Heart right ventricle (tissue), 16 donors: ENCODE results near the gene FBXO38. TPM values are rescaled to one million over a fixed set of nuclear protein-coding genes. Genes with fewer than 3 reads are reported as not detected.

Experiments used
- ATAC-seq, 8 donors: fragments of 200-7000 bp; cut with Tn5 transposase; one replicate each; pipeline ENCODE4 v1.9.1; 2020; ENCODE audit warnings: mild to moderate bottlenecking in 8 of 8, moderate library complexity in 8 of 8, moderate number of reproducible peaks in 1 of 8
- DNase-seq, 2 donors: peaks; one replicate each; pipeline ENCODE4 v3.0.0-alpha.2; 2020
- H3K27ac ChIP-seq, 10 donors: fragments of 200-600 bp; sonication (generic) in 2 of 10; one replicate each; pipeline versions ENCODE4 v1.5.0 to v1.8.0; 2020 to 2022; ENCODE audit warnings: mild to moderate bottlenecking in 3 of 10
- H3K27me3 ChIP-seq, 7 donors: fragments of 200-600 bp; one replicate each; pipeline ENCODE4 v1.8.0; 2021 to 2022; ENCODE audit warnings: mild to moderate bottlenecking in 2 of 7
- H3K36me3 ChIP-seq, 9 donors: fragments of 200-600 bp; sonication (generic) in 1 of 9; one replicate each; pipeline versions ENCODE4 v1.5.0 to v1.8.0; 2020 to 2022; ENCODE audit warnings: mild to moderate bottlenecking in 2 of 9
- H3K4me1 ChIP-seq, 9 donors: fragments of 200-600 bp; sonication (generic) in 1 of 9; one replicate each; pipeline versions ENCODE4 v1.5.0 to v1.8.0; 2020 to 2022; ENCODE audit warnings: mild to moderate bottlenecking in 4 of 9
- H3K4me3 ChIP-seq, 10 donors: fragments of 200-600 bp; sonication (generic) in 2 of 10; one replicate each; pipeline versions ENCODE4 v1.5.0 to v1.8.0; 2020 to 2022; ENCODE audit warnings: mild to moderate bottlenecking in 7 of 10, moderate library complexity in 2 of 10
- H3K9me3 ChIP-seq, 11 donors: fragments of 200-600 bp in 10 of 11; sonication (generic) in 2 of 11; one replicate each; pipeline versions ENCODE4 v1.5.0 to v1.8.0; 2013 to 2022; ENCODE audit warnings: mild to moderate bottlenecking in 2 of 11, control low read depth in 1 of 11, moderate library complexity in 1 of 11
- WGBS, 2 donors: extraction: QIAGEN DNeasy Blood & Tissue Kit; methylation state at CpG; one replicate each; pipeline ENCODE4 v1.1.7; 2013; ENCODE audit warnings: inconsistent platforms in 1 of 2; 5-methylcytosine and 5-hydroxymethylcytosine counted together
- intact Hi-C, 10 donors: fragments of 100-400 bp; cut with DNase I; formaldehyde crosslinking; loops; one replicate each; pipeline versions ENCODE4 v1.11.1 to v1.14.2; 2022
- polyA plus RNA-seq, 2 donors: library from polyadenylated mRNA; stranded (reverse); fragments of 200-250 nt; gene quantifications; one replicate each; pipeline ENCODE4 v1.2.3, GENCODE V29; 2013
- total RNA-seq, 10 donors: library from RNA; stranded (reverse); fragmentation: NEBNext Ultra II Directional in 3 of 10; extraction: Animal tissue kit (Norgen Biotek cat#: 25700) in 3 of 10; gene quantifications; one replicate each; pipeline versions ENCODE4 v1.2.1 to v1.2.4, GENCODE V29; 2021 to 2023
- TF ChIP-seq, protein P1 (sequence below), 9 donors: fragments of 200-600 bp; sonication (generic) in 2 of 9; IDR thresholded peaks; one replicate each; pipeline versions ENCODE4 v1.5.0 to v1.8.0; 2021 to 2022; ENCODE audit warnings: antibody characterized with exemption in 9 of 9, mild to moderate bottlenecking in 5 of 9, moderate library complexity in 1 of 9
- donor health status: Arrhythmogenic right ventricular cardiomyopathy.
- donor health status: ischemic (EF 13 %, LVEDD 7.1; RV severe dilation, severe dysfunction).
- donor health status: healthy with polysubstance abuse.
- donor health status: DM: no; HTN: yes; CAD: no.
- donor health status: DM: no; HTN: no; CAD: no.
- donor health status: ischemic (EF 25% LVEDD 6.9; RV normal size, moderate dysfunction).
- donor health status: ischemic (EF 25% LVEDD 5.7; RV mildly dilated, moderate dysfunction).
- donor health status: healthy.
- donor health status: DM: yes; HTN: yes; CAD: no.
- donor health status: Ischemic cardiomyopathy.
- donor health status: ischemic (EF 35%, LVEDD 5.7; RV mildly dilated, moderate dysfunction).
- donor health status: nonischemic (EF 11% LVEDD 7.7; RV severe dilation, severe dysfunction).
- donor health status: DM: yes; HTN: yes; CAD: no.
- donor health status: PGD.
- donor health status: ischemic (EF 29% LVEDD 5.4; RV normal size, mild dysfunction).
- donor health status: nonischemic (EF 23%, LVEDD 6.1; RV moderate dilation, normal function).

The FBXO38 gene
- total and polyA plus RNA-seq, 12 donors = 10.2 to 66.4 (median 46.6) TPM

DNA sequence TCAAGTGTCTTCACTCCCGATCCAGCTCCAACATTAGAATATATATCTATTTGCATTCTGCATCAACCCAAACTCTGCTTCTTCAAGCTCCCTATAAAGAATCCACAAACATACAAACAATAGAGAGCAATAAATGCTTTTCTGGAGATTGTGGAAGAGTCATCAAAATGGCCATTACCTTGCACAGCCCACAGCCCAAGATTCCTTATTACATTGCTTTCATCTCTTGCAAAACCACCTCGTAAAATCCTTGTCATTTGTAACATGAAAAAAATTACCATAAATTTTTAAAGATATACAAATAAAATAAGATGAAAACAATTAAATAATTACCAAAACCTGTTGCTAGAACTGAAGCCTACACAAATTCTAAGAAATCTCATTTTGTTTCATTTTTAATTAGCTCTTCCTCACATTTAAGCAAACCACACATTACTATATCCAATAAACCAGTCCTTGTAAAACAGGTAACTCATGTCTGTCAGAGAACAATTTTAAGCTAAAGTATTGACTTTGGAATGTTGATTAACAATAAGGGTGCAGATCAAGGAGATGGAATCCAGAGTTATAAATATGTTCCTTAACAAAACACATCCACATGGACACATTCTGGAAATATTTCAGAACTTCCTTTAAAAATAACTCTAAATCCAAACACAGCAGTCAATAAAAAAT, 41.2 kb upstream of the FBXO38 start:
- no peaks in the 10 kb centered on the region for H3K27me3 ChIP-seq
- intact Hi-C loops = no loop called here
- TF ChIP-seq, protein P1, sequence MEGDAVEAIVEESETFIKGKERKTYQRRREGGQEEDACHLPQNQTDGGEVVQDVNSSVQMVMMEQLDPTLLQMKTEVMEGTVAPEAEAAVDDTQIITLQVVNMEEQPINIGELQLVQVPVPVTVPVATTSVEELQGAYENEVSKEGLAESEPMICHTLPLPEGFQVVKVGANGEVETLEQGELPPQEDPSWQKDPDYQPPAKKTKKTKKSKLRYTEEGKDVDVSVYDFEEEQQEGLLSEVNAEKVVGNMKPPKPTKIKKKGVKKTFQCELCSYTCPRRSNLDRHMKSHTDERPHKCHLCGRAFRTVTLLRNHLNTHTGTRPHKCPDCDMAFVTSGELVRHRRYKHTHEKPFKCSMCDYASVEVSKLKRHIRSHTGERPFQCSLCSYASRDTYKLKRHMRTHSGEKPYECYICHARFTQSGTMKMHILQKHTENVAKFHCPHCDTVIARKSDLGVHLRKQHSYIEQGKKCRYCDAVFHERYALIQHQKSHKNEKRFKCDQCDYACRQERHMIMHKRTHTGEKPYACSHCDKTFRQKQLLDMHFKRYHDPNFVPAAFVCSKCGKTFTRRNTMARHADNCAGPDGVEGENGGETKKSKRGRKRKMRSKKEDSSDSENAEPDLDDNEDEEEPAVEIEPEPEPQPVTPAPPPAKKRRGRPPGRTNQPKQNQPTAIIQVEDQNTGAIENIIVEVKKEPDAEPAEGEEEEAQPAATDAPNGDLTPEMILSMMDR (IDR thresholded peaks at IDR 0.05) = no peak
- WGBS, 2 donors = 95 to 97% methylated on average over 2 of the region's 2 CpGs
- peaks cover 0 to 7% (median 0%) of the 10 kb centered on the region in 9 donors for H3K4me1 ChIP-seq
- no peak for ATAC-seq
- no peaks in the 10 kb centered on the region for H3K9me3 ChIP-seq
- peaks cover 0 to 6% (median 0%) of the 10 kb centered on the region in 9 donors for H3K36me3 ChIP-seq
- no peak overlapping the region for H3K27ac ChIP-seq
- H3K4me3 ChIP-seq = no peak overlapping the region
- no peak for DNase-seq

DNA sequence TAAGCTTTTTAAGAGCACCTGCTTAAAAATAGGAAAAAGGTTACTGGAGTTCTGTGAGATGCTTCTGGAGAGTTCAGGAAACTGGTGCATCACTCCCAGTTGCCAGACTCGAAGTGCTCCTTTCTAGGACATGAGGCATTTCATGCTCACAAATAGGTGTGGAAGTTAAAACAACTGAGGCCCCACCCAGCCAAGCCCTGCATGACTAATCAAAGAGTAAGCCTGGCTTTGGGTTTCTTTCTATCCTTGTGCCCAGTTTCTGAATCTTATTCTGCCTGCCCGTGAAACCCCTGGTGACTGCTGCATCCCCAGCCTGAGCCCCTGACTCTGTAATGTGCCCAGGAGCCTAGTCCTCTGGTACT, 40.7 kb upstream of the FBXO38 start:
- 79 to 93% methylated on average over 2 of the region's 2 CpGs for WGBS, 2 donors
- Histone ChIP-seq H3K36me3 (peaks cover 0 to 6% (median 0%) of the 10 kb centered on the region in 9 donors), H3K4me1 (peaks cover 0 to 7% (median 0%) of the 10 kb centered on the region in 9 donors), H3K9me3 (no peaks in the 10 kb centered on the region), H3K27ac (no peak overlapping the region), H3K27me3 (no peaks in the 10 kb centered on the region), H3K4me3 (no peak overlapping the region)
- DNase-seq (no peak), ATAC-seq (no peak)
- TF ChIP-seq, protein P1 (IDR thresholded peaks at IDR 0.05) = no peak
- intact Hi-C loops = no loop called here

GRCh38 chr5:148343603-148344487, 39.9 kb upstream of the FBXO38 start:
- 81 to 89% methylated on average over 7 of the region's 7 CpGs for WGBS, 2 donors
- H3K27ac ChIP-seq = no peak overlapping the region
- peaks cover 0 to 6% (median 0%) of the 10 kb centered on the region in 9 donors for H3K36me3 ChIP-seq
- no peak overlapping the region for H3K4me3 ChIP-seq
- DNase-seq (no peak), ATAC-seq (no peak)
- no peaks in the 10 kb centered on the region for H3K27me3 ChIP-seq
- no peaks in the 10 kb centered on the region for H3K9me3 ChIP-seq
- H3K4me1 ChIP-seq = peaks cover 0 to 7% (median 0%) of the 10 kb centered on the region in 9 donors
- intact Hi-C loops = no loop called here
- TF ChIP-seq, protein P1 (IDR thresholded peaks at IDR 0.05) = no peak

DNA sequence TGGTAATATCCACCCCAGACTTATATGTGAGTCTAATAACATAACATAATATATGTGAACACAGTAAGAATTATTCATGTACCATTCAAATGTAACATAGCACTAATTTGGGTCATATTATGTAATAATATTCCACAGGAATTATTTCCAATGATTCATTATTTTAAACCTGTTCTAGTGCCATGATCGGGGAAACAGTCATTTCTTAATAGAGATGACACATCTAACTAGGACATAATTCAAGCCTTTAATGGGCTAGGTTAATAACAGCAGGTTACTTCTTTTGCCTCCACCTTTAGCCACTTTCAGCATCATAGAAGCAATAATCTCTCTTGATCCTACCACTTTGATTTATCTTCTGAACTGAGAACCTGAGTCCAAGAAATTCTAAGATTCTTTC, 36.1 kb upstream of the FBXO38 start:
- Histone ChIP-seq H3K4me3 (no peak overlapping the region), H3K27ac (no peak overlapping the region), H3K9me3 (peaks cover 0 to 4% (median 0%) of the 10 kb centered on the region in 11 donors), H3K27me3 (no peaks in the 10 kb centered on the region), H3K4me1 (peaks cover 0 to 7% (median 0%) of the 10 kb centered on the region in 9 donors), H3K36me3 (peaks cover 0 to 9% (median 0%) of the 10 kb centered on the region in 9 donors)
- no peak for DNase-seq
- TF ChIP-seq, protein P1 (IDR thresholded peaks at IDR 0.05) = no peak
- ATAC-seq = no peak
- WGBS, 2 donors = 89 to 97% methylated on average over 1 of the region's 1 CpG
- intact Hi-C loops = no loop called here
